Activated CD8-positive, alpha-beta T cell treated with anti-CD3 and anti-CD28 coated beads for 36 hours (primary cell): ENCODE data around the gene AREG. TPM values are rescaled to one million over a fixed set of nuclear protein-coding genes. Genes with fewer than 3 reads are reported as not detected.

ENCODE experiments used
- ATAC-seq: fragments of 200-7000 bp; cut with Tn5 transposase; one replicate; pipeline ENCODE4 v1.10.0; 2021; ENCODE audit warnings: mild to moderate bottlenecking, moderate library complexity
- CTCF ChIA-PET: fragments of 350-600 bp; sonication (Branson Sonifier 250); formaldehyde crosslinking; loops from one replicate; lab custom pipeline; 2021; ENCODE audit warnings: antibody characterized with exemption; lab: Charles Lee
- POLR2A ChIA-PET: fragments of 350-600 bp; sonication (Branson Sonifier 250); formaldehyde crosslinking; loops from one replicate; lab custom pipeline; 2021; ENCODE audit warnings: antibody characterized with exemption; lab: Charles Lee
- DNase-seq: peaks from one replicate; pipeline ENCODE4 v3.0.0-alpha.2; 2020
- H3K27ac Mint-ChIP-seq: one replicate; pipeline ENCODE4 v1.8.0; 2021; ENCODE audit warnings: mild to moderate bottlenecking, mixed read lengths
- H3K27me3 Mint-ChIP-seq: one replicate; pipeline ENCODE4 v1.8.0; 2021; ENCODE audit warnings: mixed read lengths
- H3K36me3 Mint-ChIP-seq: one replicate; pipeline ENCODE4 v1.8.0; 2021; ENCODE audit warnings: low read depth, mixed read lengths
- H3K4me1 Mint-ChIP-seq: one replicate; pipeline ENCODE4 v1.8.0; 2021; ENCODE audit warnings: low read depth, mixed read lengths
- H3K4me3 Mint-ChIP-seq: one replicate; pipeline ENCODE4 v1.8.0; 2021; ENCODE audit warnings: mild to moderate bottlenecking, moderate library complexity, mixed read lengths
- H3K9me3 Mint-ChIP-seq: one replicate; pipeline ENCODE4 v1.8.0; 2021; ENCODE audit warnings: mixed read lengths
- CTCF ChIP-seq: fragments of 200-600 bp; IDR thresholded peaks from one replicate; pipeline ENCODE4 v1.8.0; 2022; ENCODE audit warnings: antibody characterized with exemption, mild to moderate bottlenecking
- intact Hi-C: fragments of 100-400 bp; cut with micrococcal nuclease; formaldehyde crosslinking; loops from one replicate; pipeline ENCODE4 v1.10.0; 2022
- total RNA-seq, 2 experiments: library from RNA; stranded (reverse); gene quantifications; one replicate each; pipeline ENCODE4 v1.2.3, GENCODE V29; 2021

AREG gene
- total RNA-seq, 2 experiments from 2014 or later = 0.67 to 0.99 TPM

- Mint-ChIP-seq H3K9me3 (no peaks in the 10 kb centered on the region), H3K4me1 (peaks cover 4% of the 10 kb centered on the region), H3K36me3 (no peaks in the 10 kb centered on the region), H3K4me3 (no peak overlapping the region), H3K27ac (no peak overlapping the region), H3K27me3 (no peaks in the 10 kb centered on the region)
- CTCF ChIA-PET = no interaction called here
- TF ChIP-seq CTCF = no peak
- POLR2A ChIA-PET = no interaction called here
- intact Hi-C loops = no loop called here
- no peak for DNase-seq
- no peak for ATAC-seq
These were observed 42.1 kb upstream of the AREG start for GRCh38 chr4:74402692-74403456.

GRCh38 chr4:74407891-74408290 lies 37.0 kb upstream of the AREG start:
- H3K36me3 Mint-ChIP-seq = no peaks in the 10 kb centered on the region
- DNase-seq (no peak), ATAC-seq (no peak)
- ChIA-PET POLR2A (no interaction called here), CTCF (no interaction called here)
- no peak overlapping the region for H3K27ac Mint-ChIP-seq
- no peaks in the 10 kb centered on the region for H3K4me1 Mint-ChIP-seq
- no peaks in the 10 kb centered on the region for H3K27me3 Mint-ChIP-seq
- no peaks in the 10 kb centered on the region for H3K9me3 Mint-ChIP-seq
- TF ChIP-seq CTCF = no peak
- no peak overlapping the region for H3K4me3 Mint-ChIP-seq
- intact Hi-C loops = no loop called here

- ATAC-seq = no peak
- Mint-ChIP-seq H3K4me3 (no peak overlapping the region), H3K4me1 (no peaks in the 10 kb centered on the region), H3K27me3 (no peaks in the 10 kb centered on the region), H3K27ac (no peak overlapping the region), H3K36me3 (no peaks in the 10 kb centered on the region), H3K9me3 (no peaks in the 10 kb centered on the region)
- DNase-seq = no peak
- ChIA-PET POLR2A (no interaction called here), CTCF (no interaction called here)
- intact Hi-C loops = no loop called here
- TF ChIP-seq CTCF = no peak
These were observed 36.3 kb upstream of the AREG start for GRCh38 chr4:74408639-74409038.

GRCh38 chr4:74410272-74410671 lies 34.7 kb upstream of the AREG start:
- Mint-ChIP-seq H3K9me3 (no peaks in the 10 kb centered on the region), H3K27me3 (peaks cover 2% of the 10 kb centered on the region), H3K36me3 (no peaks in the 10 kb centered on the region), H3K27ac (no peak overlapping the region), H3K4me3 (no peak overlapping the region), H3K4me1 (no peaks in the 10 kb centered on the region)
- ATAC-seq (no peak), DNase-seq (no peak)
- TF ChIP-seq CTCF = no peak
- ChIA-PET CTCF (no interaction called here), POLR2A (no interaction called here)
- intact Hi-C loops = no loop called here

GRCh38 chr4:74412225-74412624 lies 32.7 kb upstream of the AREG start:
- DNase-seq (no peak), ATAC-seq (no peak)
- no peaks in the 10 kb centered on the region for H3K4me1 Mint-ChIP-seq
- H3K27ac Mint-ChIP-seq = no peak overlapping the region
- H3K36me3 Mint-ChIP-seq = no peaks in the 10 kb centered on the region
- no peak for TF ChIP-seq CTCF
- H3K4me3 Mint-ChIP-seq = no peak overlapping the region
- peaks cover 4% of the 10 kb centered on the region for H3K27me3 Mint-ChIP-seq
- intact Hi-C loops = no loop called here
- ChIA-PET CTCF (no interaction called here), POLR2A (no interaction called here)
- H3K9me3 Mint-ChIP-seq = no peaks in the 10 kb centered on the region
